SK-N-SH (cell line): ENCODE results near the gene CMTM1. TPM values are rescaled to one million over a fixed set of nuclear protein-coding genes. Genes with fewer than 3 reads are reported as not detected.

ENCODE experiments used
- CTCF ChIA-PET: fragments of 300-600, 350-600 bp; formaldehyde crosslinking; extraction: SDS; loops from one replicate; lab custom pipeline; 2021; lab: Yijun Ruan, JAX
- POLR2A ChIA-PET: fragments of 350-600 bp; sonication (Branson Sonifier 250); formaldehyde crosslinking; extraction: SDS; loops from one replicate; lab custom pipeline; 2020; ENCODE audit warnings: antibody characterized with exemption, inconsistent platforms; lab: Yijun Ruan, JAX
- DNase-seq: peaks from one replicate; pipeline ENCODE4 v3.0.0; 2012
- H2AFZ ChIP-seq: fragments of 200-600 bp; sonication (generic); 2 replicates; pipeline ENCODE4 v1.8.1; 2016; ENCODE audit warnings: antibody characterized with exemption, mild to moderate bottlenecking, low read depth
- H3F3A ChIP-seq: fragments of 200-600 bp; sonication (generic); replicated peaks from 2 replicates; pipeline ENCODE3; 2016; ENCODE audit warnings: antibody characterized with exemption, mild to moderate bottlenecking; ENCODE audit not compliant: insufficient read depth
- H3K27ac ChIP-seq, 2 experiments: fragments of 200-500 bp in 1 of 2; fragments of 200-600 bp in 1 of 2; sonication (Bioruptor generic) in 1 of 2; sonication (generic), shearing (Covaris generic) in 1 of 2; 2 replicates each; pipeline versions ENCODE4 v1.5.1 to v1.6.1; 2014 to 2016; ENCODE audit warnings: low read depth in 2 of 2, inconsistent platforms in 1 of 2, low read length in 1 of 2, mild to moderate bottlenecking in 1 of 2, mixed read lengths in 1 of 2
- H3K27me3 ChIP-seq: fragments of 200-600 bp; sonication (generic), shearing (Covaris generic); 2 replicates; pipeline ENCODE4 v1.6.1; 2016; ENCODE audit warnings: mixed run types; ENCODE audit not compliant: insufficient read depth
- H3K36me3 ChIP-seq, 2 experiments: fragments of 200-500 bp in 1 of 2; fragments of 200-600 bp in 1 of 2; sonication (Bioruptor generic) in 1 of 2; sonication (generic) in 1 of 2; replicated peaks in 1 of 2; 2 replicates each; pipeline versions ENCODE3 to v1.5.1; 2014 to 2016; ENCODE audit warnings: low read length in 1 of 2, mild to moderate bottlenecking in 1 of 2; ENCODE audit not compliant: insufficient read depth in 2 of 2, control insufficient read depth in 1 of 2
- H3K4me1 ChIP-seq, 2 experiments: fragments of 200-500 bp in 1 of 2; fragments of 200-600 bp in 1 of 2; sonication (Bioruptor generic) in 1 of 2; sonication (generic), shearing (Covaris generic) in 1 of 2; 2 replicates each; pipeline versions ENCODE4 v1.5.1 to v1.6.1; 2014 to 2016; ENCODE audit warnings: low read depth in 1 of 2, low read length in 1 of 2, mixed run types in 1 of 2; ENCODE audit not compliant: insufficient read depth in 2 of 2, control insufficient read depth in 1 of 2
- H3K4me2 ChIP-seq: fragments of 200-600 bp; sonication (generic), shearing (Covaris generic); 2 replicates; pipeline ENCODE4 v1.6.1; 2017; ENCODE audit warnings: mixed run types
- H3K4me3 ChIP-seq, 2 experiments: fragments of 200-500 bp in 1 of 2; fragments of 200-600 bp in 1 of 2; sonication (Bioruptor generic) in 1 of 2; sonication (generic), shearing (Covaris generic) in 1 of 2; 2 replicates each; pipeline versions ENCODE4 v1.5.1 to v1.8.1; 2014 to 2016; ENCODE audit warnings: low read depth in 2 of 2, inconsistent platforms in 1 of 2, low read length in 1 of 2, mild to moderate bottlenecking in 1 of 2, mixed read lengths in 1 of 2, moderate library complexity in 1 of 2
- H3K79me2 ChIP-seq: fragments of 200-600 bp; sonication (generic); 2 replicates; pipeline ENCODE4 v1.8.1; 2017; ENCODE audit warnings: mild to moderate bottlenecking; ENCODE audit not compliant: insufficient read depth
- H3K9ac ChIP-seq: fragments of 200-600 bp; sonication (generic); 2 replicates; pipeline ENCODE4 v1.6.1; 2017; ENCODE audit warnings: mixed run types
- H3K9me2 ChIP-seq: fragments of 200-600 bp; sonication (generic); 2 replicates; pipeline ENCODE4 v1.6.1; 2017; ENCODE audit warnings: mixed run types
- H3K9me3 ChIP-seq: fragments of 200-600 bp; sonication (generic); 2 replicates; pipeline ENCODE4 v1.6.1; 2017; ENCODE audit warnings: mixed run types, mild to moderate bottlenecking, moderate library complexity
- H4K20me1 ChIP-seq: fragments of 200-600 bp; sonication (generic); 2 replicates; pipeline ENCODE4 v1.6.1; 2017; ENCODE audit warnings: mild to moderate bottlenecking, mixed run types; ENCODE audit not compliant: insufficient read depth
- CHD2 ChIP-seq: fragments of 150-350 bp; IDR thresholded peaks from 2 replicates; pipeline ENCODE4 v1.6.1; 2018; ENCODE audit warnings: low read length; ENCODE audit not compliant: partially characterized antibody
- EP300 ChIP-seq, 2 experiments: IDR thresholded peaks; 2 replicates each; pipeline versions ENCODE4 v1.4.0 to v1.6.1; 2012; ENCODE audit warnings: borderline replicate concordance in 1 of 2, low read depth in 1 of 2, low read length in 1 of 2
- EZH2phosphoT487 ChIP-seq: fragments of 200-600 bp; sonication (generic); IDR thresholded peaks from 2 replicates; pipeline ENCODE4 v1.6.1; 2017; ENCODE audit warnings: low read depth, mixed run types, mild to moderate bottlenecking, antibody characterized with exemption, moderate library complexity, borderline replicate concordance
- FOXM1 ChIP-seq: IDR thresholded peaks from 2 replicates; pipeline ENCODE4 v1.4.0; 2012; ENCODE audit warnings: low read depth, mild to moderate bottlenecking
- GATA2 ChIP-seq: sonication (generic); formaldehyde crosslinking; IDR thresholded peaks from 2 replicates; pipeline ENCODE4 v1.5.0; 2020; ENCODE audit warnings: mild to moderate bottlenecking, missing genetic modification reagents
- MXI1 ChIP-seq: IDR thresholded peaks from 2 replicates; pipeline ENCODE4 v1.6.1; 2012; ENCODE audit warnings: mild to moderate bottlenecking, low read depth, low read length, improper control_type of control experiment
- NFIC ChIP-seq: IDR thresholded peaks from 2 replicates; pipeline ENCODE4 v1.4.0; 2012; ENCODE audit warnings: borderline replicate concordance
- RAD21 ChIP-seq: IDR thresholded peaks from 2 replicates; pipeline ENCODE4 v1.6.1; 2012; ENCODE audit warnings: mild to moderate bottlenecking, low read length
- RFX5 ChIP-seq: IDR thresholded peaks from 2 replicates; pipeline ENCODE4 v1.6.1; 2012; ENCODE audit warnings: mild to moderate bottlenecking, improper control_type of control experiment, low read length
- TCF12 ChIP-seq: IDR thresholded peaks from 2 replicates; pipeline ENCODE4 v1.4.0; 2012
- YY1 ChIP-seq: IDR thresholded peaks from 2 replicates; pipeline ENCODE4 v1.4.0; 2012; ENCODE audit warnings: low read depth, mild to moderate bottlenecking
- WGBS: methylation state at CpG from one replicate; pipeline ENCODE4 v1.1.6; 2017; ENCODE audit warnings: low lambda C conversion rate; 5-methylcytosine and 5-hydroxymethylcytosine counted together
- polyA plus RNA-seq, 3 experiments: library from polyadenylated mRNA; depleted of rRNA; stranded (reverse); fragments of >200 nt; gene quantifications; 2 replicates each; pipeline ENCODE4 v1.2.3, GENCODE V29; 2012
- TF ChIP-seq, protein P1 (sequence below): fragments of 150-350 bp; IDR thresholded peaks from 2 replicates; pipeline ENCODE4 v1.6.1; 2016; ENCODE audit warnings: mild to moderate bottlenecking, low read depth, low read length
- TF ChIP-seq, protein P2 (sequence below): IDR thresholded peaks from 2 replicates; pipeline ENCODE4 v1.6.1; 2012; ENCODE audit warnings: mild to moderate bottlenecking, low read depth, low read length, moderate library complexity
- TF ChIP-seq, protein P3 (sequence below): IDR thresholded peaks from 2 replicates; pipeline ENCODE4; 2012
- TF ChIP-seq, protein P4 (sequence below): IDR thresholded peaks from 2 replicates; pipeline ENCODE4 v1.4.0; 2012; ENCODE audit warnings: low read depth, borderline replicate concordance
- TF ChIP-seq, protein P5 (sequence below): fragments of 200-600 bp; sonication (generic); IDR thresholded peaks from 2 replicates; pipeline ENCODE4 v1.6.1; 2017; ENCODE audit warnings: antibody characterized with exemption, mild to moderate bottlenecking, moderate library complexity
- TF ChIP-seq, protein P6 (sequence below): IDR thresholded peaks from 2 replicates; pipeline ENCODE4 v1.4.0; 2012; ENCODE audit warnings: low read depth, borderline replicate concordance

Gene CMTM1
- polyA plus RNA-seq, 1 of the 3 experiments (the other 2 are of a cell fraction): 3.7 TPM

DNA sequence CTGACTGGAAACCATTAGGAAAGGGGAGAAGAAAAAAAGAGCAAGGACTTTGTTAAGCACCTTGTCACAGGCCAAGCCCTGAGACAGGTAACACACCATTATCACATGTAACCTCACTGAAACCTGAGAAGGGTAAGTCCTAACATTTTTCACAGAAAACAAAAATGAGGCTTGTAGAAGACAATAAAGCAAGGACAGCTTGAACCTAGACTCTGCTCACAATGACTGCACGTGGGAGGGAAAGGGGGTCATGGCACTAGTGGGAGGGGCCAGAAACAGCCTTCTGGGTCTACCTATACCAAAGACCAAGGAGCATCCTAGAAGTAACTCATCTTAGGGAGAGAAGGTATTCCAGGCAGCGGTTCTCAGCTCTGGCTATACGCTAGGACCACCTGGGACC lies 23.8 kb upstream of the CMTM1 start:
- H3F3A ChIP-seq: no peaks in the 10 kb centered on the region
- no peak for TF ChIP-seq EP300 (IDR thresholded peaks at IDR 0.05; ENCODE audit: borderline replicate concordance in 1 of 2, low read depth in 1 of 2, low read length in 1 of 2)
- TF ChIP-seq GATA2 (CRISPR knock-in tag): no peak
- TF ChIP-seq, protein P1, sequence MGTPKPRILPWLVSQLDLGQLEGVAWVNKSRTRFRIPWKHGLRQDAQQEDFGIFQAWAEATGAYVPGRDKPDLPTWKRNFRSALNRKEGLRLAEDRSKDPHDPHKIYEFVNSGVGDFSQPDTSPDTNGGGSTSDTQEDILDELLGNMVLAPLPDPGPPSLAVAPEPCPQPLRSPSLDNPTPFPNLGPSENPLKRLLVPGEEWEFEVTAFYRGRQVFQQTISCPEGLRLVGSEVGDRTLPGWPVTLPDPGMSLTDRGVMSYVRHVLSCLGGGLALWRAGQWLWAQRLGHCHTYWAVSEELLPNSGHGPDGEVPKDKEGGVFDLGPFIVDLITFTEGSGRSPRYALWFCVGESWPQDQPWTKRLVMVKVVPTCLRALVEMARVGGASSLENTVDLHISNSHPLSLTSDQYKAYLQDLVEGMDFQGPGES: no peak
- no peak for TF ChIP-seq RAD21
- TF ChIP-seq, protein P2, sequence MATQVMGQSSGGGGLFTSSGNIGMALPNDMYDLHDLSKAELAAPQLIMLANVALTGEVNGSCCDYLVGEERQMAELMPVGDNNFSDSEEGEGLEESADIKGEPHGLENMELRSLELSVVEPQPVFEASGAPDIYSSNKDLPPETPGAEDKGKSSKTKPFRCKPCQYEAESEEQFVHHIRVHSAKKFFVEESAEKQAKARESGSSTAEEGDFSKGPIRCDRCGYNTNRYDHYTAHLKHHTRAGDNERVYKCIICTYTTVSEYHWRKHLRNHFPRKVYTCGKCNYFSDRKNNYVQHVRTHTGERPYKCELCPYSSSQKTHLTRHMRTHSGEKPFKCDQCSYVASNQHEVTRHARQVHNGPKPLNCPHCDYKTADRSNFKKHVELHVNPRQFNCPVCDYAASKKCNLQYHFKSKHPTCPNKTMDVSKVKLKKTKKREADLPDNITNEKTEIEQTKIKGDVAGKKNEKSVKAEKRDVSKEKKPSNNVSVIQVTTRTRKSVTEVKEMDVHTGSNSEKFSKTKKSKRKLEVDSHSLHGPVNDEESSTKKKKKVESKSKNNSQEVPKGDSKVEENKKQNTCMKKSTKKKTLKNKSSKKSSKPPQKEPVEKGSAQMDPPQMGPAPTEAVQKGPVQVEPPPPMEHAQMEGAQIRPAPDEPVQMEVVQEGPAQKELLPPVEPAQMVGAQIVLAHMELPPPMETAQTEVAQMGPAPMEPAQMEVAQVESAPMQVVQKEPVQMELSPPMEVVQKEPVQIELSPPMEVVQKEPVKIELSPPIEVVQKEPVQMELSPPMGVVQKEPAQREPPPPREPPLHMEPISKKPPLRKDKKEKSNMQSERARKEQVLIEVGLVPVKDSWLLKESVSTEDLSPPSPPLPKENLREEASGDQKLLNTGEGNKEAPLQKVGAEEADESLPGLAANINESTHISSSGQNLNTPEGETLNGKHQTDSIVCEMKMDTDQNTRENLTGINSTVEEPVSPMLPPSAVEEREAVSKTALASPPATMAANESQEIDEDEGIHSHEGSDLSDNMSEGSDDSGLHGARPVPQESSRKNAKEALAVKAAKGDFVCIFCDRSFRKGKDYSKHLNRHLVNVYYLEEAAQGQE: no peak
- TF ChIP-seq NFIC: no peak
- TF ChIP-seq FOXM1: no peak
- TF ChIP-seq, protein P3, sequence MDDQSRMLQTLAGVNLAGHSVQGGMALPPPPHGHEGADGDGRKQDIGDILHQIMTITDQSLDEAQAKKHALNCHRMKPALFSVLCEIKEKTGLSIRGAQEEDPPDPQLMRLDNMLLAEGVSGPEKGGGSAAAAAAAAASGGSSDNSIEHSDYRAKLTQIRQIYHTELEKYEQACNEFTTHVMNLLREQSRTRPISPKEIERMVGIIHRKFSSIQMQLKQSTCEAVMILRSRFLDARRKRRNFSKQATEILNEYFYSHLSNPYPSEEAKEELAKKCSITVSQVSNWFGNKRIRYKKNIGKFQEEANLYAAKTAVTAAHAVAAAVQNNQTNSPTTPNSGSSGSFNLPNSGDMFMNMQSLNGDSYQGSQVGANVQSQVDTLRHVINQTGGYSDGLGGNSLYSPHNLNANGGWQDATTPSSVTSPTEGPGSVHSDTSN: no peak
- TF ChIP-seq TCF12: no peak
- TF ChIP-seq, protein P4, sequence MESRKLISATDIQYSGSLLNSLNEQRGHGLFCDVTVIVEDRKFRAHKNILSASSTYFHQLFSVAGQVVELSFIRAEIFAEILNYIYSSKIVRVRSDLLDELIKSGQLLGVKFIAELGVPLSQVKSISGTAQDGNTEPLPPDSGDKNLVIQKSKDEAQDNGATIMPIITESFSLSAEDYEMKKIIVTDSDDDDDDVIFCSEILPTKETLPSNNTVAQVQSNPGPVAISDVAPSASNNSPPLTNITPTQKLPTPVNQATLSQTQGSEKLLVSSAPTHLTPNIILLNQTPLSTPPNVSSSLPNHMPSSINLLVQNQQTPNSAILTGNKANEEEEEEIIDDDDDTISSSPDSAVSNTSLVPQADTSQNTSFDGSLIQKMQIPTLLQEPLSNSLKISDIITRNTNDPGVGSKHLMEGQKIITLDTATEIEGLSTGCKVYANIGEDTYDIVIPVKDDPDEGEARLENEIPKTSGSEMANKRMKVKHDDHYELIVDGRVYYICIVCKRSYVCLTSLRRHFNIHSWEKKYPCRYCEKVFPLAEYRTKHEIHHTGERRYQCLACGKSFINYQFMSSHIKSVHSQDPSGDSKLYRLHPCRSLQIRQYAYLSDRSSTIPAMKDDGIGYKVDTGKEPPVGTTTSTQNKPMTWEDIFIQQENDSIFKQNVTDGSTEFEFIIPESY: no peak
- no peak for TF ChIP-seq CHD2
- TF ChIP-seq, protein P5, sequence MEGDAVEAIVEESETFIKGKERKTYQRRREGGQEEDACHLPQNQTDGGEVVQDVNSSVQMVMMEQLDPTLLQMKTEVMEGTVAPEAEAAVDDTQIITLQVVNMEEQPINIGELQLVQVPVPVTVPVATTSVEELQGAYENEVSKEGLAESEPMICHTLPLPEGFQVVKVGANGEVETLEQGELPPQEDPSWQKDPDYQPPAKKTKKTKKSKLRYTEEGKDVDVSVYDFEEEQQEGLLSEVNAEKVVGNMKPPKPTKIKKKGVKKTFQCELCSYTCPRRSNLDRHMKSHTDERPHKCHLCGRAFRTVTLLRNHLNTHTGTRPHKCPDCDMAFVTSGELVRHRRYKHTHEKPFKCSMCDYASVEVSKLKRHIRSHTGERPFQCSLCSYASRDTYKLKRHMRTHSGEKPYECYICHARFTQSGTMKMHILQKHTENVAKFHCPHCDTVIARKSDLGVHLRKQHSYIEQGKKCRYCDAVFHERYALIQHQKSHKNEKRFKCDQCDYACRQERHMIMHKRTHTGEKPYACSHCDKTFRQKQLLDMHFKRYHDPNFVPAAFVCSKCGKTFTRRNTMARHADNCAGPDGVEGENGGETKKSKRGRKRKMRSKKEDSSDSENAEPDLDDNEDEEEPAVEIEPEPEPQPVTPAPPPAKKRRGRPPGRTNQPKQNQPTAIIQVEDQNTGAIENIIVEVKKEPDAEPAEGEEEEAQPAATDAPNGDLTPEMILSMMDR: no peak
- no peak for TF ChIP-seq YY1
- TF ChIP-seq EZH2phosphoT487: no peak
- no peak for TF ChIP-seq RFX5
- TF ChIP-seq MXI1: no peak
- TF ChIP-seq, protein P6, sequence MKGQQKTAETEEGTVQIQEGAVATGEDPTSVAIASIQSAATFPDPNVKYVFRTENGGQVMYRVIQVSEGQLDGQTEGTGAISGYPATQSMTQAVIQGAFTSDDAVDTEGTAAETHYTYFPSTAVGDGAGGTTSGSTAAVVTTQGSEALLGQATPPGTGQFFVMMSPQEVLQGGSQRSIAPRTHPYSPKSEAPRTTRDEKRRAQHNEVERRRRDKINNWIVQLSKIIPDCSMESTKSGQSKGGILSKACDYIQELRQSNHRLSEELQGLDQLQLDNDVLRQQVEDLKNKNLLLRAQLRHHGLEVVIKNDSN: no peak
- DNase-seq: no peak
- H3K27me3 ChIP-seq: no peaks in the 10 kb centered on the region
- 95% methylated on average over 2 of the region's 3 CpGs for WGBS
- no peaks in the 10 kb centered on the region for H3K9me2 ChIP-seq
- POLR2A ChIA-PET: no interaction called here
- H3K9me3 ChIP-seq: no peaks in the 10 kb centered on the region
- H3K9ac ChIP-seq: no peak overlapping the region
- no peaks in the 10 kb centered on the region for H3K79me2 ChIP-seq
- H3K36me3 ChIP-seq: peaks cover 3 to 11% of the 10 kb centered on the region in 2 experiments
- no peaks in the 10 kb centered on the region for H3K4me1 ChIP-seq
- no peak overlapping the region for H3K4me3 ChIP-seq
- no peak overlapping the region for H2AFZ ChIP-seq
- no peaks in the 10 kb centered on the region for H4K20me1 ChIP-seq
- no peak overlapping the region for H3K4me2 ChIP-seq
- no peak overlapping the region for H3K27ac ChIP-seq
- CTCF ChIA-PET: no interaction called here
